ENCODE data around the gene MAZ. TPM values are rescaled to one million over a fixed set of nuclear protein-coding genes. Genes with fewer than 3 reads are reported as not detected.
A peak's percentile ranks its signal among the peaks of the same experiment; 100 is the strongest.

MAZ gene
- total RNA-seq, 1 donor from 2014 or later, result 120 TPM

GRCh38 chr16:29812754-29813643 lies 6.7 kb downstream of the MAZ start:
- H3K27me3 Mint-ChIP-seq (ENCODE audit: insufficient read depth, low read depth), result peaks cover 16% of the 10 kb centered on the region
- no peak for TF ChIP-seq CTCF (IDR thresholded peaks at IDR 0.05)
- no peak for TF ChIP-seq EZH2phosphoT487 (IDR thresholded peaks at IDR 0.05)
- TF ChIP-seq EZH2 (IDR thresholded peaks at IDR 0.05), result no peak
- peaks cover 70% of the 10 kb centered on the region for H3K4me1 Mint-ChIP-seq
- peaks cover 52% of the 10 kb centered on the region for H4K20me1 ChIP-seq (ENCODE audit: low read depth)
- peaks cover 78% of the 10 kb centered on the region for H3F3A ChIP-seq (ENCODE audit: low read depth)
- peak overlapping the region; percentile 37 for H3K27ac Mint-ChIP-seq
- H3K4me3 ChIP-seq, result peak overlapping the region; percentile 83
- peak overlapping the region; percentile 98 for H3K4me3 Mint-ChIP-seq
- no peaks in the 10 kb centered on the region for H3K9me3 Mint-ChIP-seq
- H3K36me3 ChIP-seq, result no peaks in the 10 kb centered on the region
- H3K36me3 Mint-ChIP-seq, result peaks cover 8% of the 10 kb centered on the region
- H3K27ac ChIP-seq, result peak overlapping the region; percentile 56
- no peak overlapping the region for H2AFZ ChIP-seq (replicated peaks)
- no peaks in the 10 kb centered on the region for H3K9me3 ChIP-seq (ENCODE audit: low read depth)
- H3K9ac ChIP-seq, result peak overlapping the region; percentile 54
- H3K4me2 ChIP-seq, result peak overlapping the region; percentile 88
- H3K79me2 ChIP-seq (ENCODE audit: low read depth), result peaks cover 78% of the 10 kb centered on the region
- DNase-seq (ENCODE audit: low spot score), result peak; percentile 23
- H3K4me1 ChIP-seq, result peaks cover 58% of the 10 kb centered on the region
- H3K27me3 ChIP-seq, result no peaks in the 10 kb centered on the region

GRCh38 chr16:29813644-29814562 lies 7.6 kb downstream of the MAZ start:
- H3K9me3 ChIP-seq (ENCODE audit: low read depth), result no peaks in the 10 kb centered on the region
- H3K9ac ChIP-seq, result no peak overlapping the region
- DNase-seq (ENCODE audit: low spot score), result peak; percentile 52
- Mint-ChIP-seq H3K4me3 (peak overlapping the region; percentile 98), H3K9me3 (no peaks in the 10 kb centered on the region), H3K27me3 (ENCODE audit: insufficient read depth, low read depth) (peaks cover 15% of the 10 kb centered on the region), H3K36me3 (peaks cover 12% of the 10 kb centered on the region), H3K27ac (peak overlapping the region; percentile 34), H3K4me1 (peaks cover 66% of the 10 kb centered on the region)
- H4K20me1 ChIP-seq (ENCODE audit: low read depth), result peaks cover 47% of the 10 kb centered on the region
- H2AFZ ChIP-seq (replicated peaks), result no peak overlapping the region
- peak overlapping the region; percentile 83 for H3K4me3 ChIP-seq
- peak overlapping the region; percentile 88 for H3K4me2 ChIP-seq
- H3K27ac ChIP-seq, result peak overlapping the region; percentile 49
- H3K4me1 ChIP-seq, result peaks cover 50% of the 10 kb centered on the region
- TF ChIP-seq EZH2 (IDR thresholded peaks at IDR 0.05) (no peak), EZH2phosphoT487 (IDR thresholded peaks at IDR 0.05) (no peak), CTCF (IDR thresholded peaks at IDR 0.05) (no peak)
- no peaks in the 10 kb centered on the region for H3K36me3 ChIP-seq
- H3K27me3 ChIP-seq, result no peaks in the 10 kb centered on the region
- H3F3A ChIP-seq (ENCODE audit: low read depth), result peaks cover 78% of the 10 kb centered on the region
- H3K79me2 ChIP-seq (ENCODE audit: low read depth), result peaks cover 78% of the 10 kb centered on the region

GRCh38 chr16:29814592-29814991 lies 8.3 kb downstream of the MAZ start:
- H3K27me3 ChIP-seq, result no peaks in the 10 kb centered on the region
- DNase-seq (ENCODE audit: low spot score), result peak; percentile 46
- TF ChIP-seq EZH2 (IDR thresholded peaks at IDR 0.05), result no peak
- TF ChIP-seq CTCF (IDR thresholded peaks at IDR 0.05), result no peak
- no peak for TF ChIP-seq EZH2phosphoT487 (IDR thresholded peaks at IDR 0.05)
- peaks cover 15% of the 10 kb centered on the region for H3K36me3 Mint-ChIP-seq
- peak overlapping the region; percentile 49 for H3K27ac ChIP-seq
- H3K4me3 Mint-ChIP-seq, result peak overlapping the region; percentile 98
- peak overlapping the region; percentile 83 for H3K4me3 ChIP-seq
- no peaks in the 10 kb centered on the region for H3K9me3 ChIP-seq (ENCODE audit: low read depth)
- peaks cover 43% of the 10 kb centered on the region for H3K4me1 ChIP-seq
- no peaks in the 10 kb centered on the region for H3K9me3 Mint-ChIP-seq
- no peak overlapping the region for H3K9ac ChIP-seq
- H4K20me1 ChIP-seq (ENCODE audit: low read depth), result peaks cover 45% of the 10 kb centered on the region
- H2AFZ ChIP-seq (replicated peaks), result no peak overlapping the region
- H3K27ac Mint-ChIP-seq, result peak overlapping the region; percentile 36
- H3K36me3 ChIP-seq, result no peaks in the 10 kb centered on the region
- H3K79me2 ChIP-seq (ENCODE audit: low read depth), result peaks cover 76% of the 10 kb centered on the region
- H3K27me3 Mint-ChIP-seq (ENCODE audit: insufficient read depth, low read depth), result peaks cover 14% of the 10 kb centered on the region
- peaks cover 69% of the 10 kb centered on the region for H3K4me1 Mint-ChIP-seq
- peak overlapping the region; percentile 88 for H3K4me2 ChIP-seq
- H3F3A ChIP-seq (ENCODE audit: low read depth), result peaks cover 72% of the 10 kb centered on the region
